Activated T-cell treated with anti-CD3 and anti-CD28 coated beads for 24 hours (primary cell): ENCODE results near the gene EIF5B.

ENCODE experiments used
- DNase-seq: peaks from one replicate; pipeline ENCODE4 v3.0.0-alpha.2; 2020; ENCODE audit warnings: low read depth

The EIF5B gene

DNA sequence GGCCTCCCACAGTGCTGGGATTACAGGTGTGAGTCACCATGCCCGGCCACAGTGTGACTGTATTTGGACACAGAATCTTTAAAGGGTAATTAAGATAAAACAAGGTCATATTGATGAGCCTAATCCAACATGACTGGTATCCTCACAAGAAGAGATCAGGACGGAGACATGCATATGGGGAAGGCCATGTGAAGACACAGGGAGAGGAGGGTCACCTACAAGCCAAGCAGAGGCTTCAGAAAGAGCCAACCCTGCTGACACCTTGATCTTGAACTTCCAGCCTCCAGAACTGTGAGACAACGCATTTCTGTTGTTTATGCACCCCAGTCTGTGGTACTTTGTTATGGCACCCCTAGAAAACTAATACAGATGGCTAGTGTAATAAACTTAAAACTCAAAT, 80.2 kb downstream of the EIF5B start:
- DNase-seq, result no peak

DNA sequence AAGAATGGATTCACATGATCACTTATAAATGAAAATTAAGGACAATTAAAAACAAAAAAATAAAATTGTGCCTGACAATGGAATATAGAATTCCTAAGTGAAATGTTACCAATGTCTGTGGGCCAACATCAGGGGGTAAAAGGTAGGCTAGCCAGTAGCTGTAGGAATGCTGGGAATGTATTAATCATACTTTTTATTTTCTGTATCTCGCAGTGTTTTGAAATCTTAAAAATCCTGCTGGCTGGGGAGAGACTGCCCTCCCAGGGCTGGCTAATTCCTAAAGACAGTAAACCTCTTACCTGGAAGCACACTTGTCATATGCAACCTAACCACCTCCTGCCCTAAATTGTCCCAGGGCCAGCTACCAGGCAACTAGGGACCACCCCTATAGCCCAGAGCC, 82.8 kb downstream of the EIF5B start:
- DNase-seq, result no peak

DNA sequence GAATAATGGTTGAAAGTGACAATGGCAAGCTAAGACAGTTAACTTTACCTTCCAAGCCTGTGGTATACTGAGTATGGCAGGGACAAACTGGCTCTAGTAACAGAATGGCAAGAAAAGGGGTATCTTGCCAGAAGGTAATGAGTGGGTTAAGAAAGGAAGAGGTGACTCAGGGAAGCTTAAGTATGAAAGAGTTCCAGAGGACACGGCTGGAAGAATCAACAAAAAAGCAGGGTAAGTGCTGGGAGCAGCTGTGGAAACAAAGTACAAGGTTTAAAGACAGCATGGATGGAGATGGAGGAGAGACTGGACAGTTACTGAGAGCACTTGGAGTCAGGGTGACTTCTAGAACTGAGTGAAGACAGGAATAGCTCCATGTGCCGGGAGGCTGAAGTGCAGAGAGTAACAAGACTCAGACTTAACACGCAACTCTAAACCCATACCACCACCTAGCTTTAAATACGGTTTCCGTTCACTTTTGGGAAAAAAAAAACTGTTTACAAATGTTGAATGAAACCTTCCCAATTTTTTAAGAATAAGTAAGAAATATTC, 83.6 kb downstream of the EIF5B start:
- DNase-seq, result no peak

DNA sequence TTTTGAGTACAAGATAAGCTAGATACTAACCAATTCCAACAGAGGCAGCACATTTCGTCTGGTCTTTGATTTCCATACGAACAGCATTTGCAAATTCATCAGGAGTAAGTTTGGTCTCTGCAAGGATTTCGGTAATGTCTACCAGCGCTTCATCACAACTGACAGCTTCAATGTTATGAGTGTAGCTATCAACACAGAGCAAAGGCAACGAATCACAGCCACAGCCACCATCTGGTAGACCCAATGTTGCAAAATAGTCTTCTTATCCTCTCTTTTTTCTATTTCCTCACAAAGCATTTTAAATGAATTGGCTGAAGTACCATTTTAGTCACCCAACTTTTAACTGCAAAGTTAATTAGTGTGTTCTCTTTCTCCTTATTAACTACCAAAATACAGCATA, 84.3 kb downstream of the EIF5B start:
- no peak for DNase-seq

DNA sequence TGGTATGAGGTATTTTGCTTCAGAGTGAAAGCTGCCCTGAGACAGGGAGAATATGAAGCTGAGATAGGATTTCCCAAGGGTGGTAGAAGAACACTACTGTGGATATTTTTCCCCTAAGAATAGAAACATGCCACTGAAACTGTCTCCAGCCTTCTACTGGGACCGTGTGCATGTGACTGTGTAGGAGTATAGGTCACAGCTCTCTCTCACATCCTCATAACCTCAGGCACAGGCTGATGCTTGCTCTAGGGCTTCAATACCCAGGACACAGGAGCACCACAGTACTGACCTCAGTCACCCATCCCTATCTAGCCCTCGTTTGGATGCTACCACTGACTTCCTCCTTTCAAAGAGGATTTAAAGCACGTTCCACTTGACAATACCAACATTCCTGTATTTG, 85.4 kb downstream of the EIF5B start:
- no peak for DNase-seq

DNA sequence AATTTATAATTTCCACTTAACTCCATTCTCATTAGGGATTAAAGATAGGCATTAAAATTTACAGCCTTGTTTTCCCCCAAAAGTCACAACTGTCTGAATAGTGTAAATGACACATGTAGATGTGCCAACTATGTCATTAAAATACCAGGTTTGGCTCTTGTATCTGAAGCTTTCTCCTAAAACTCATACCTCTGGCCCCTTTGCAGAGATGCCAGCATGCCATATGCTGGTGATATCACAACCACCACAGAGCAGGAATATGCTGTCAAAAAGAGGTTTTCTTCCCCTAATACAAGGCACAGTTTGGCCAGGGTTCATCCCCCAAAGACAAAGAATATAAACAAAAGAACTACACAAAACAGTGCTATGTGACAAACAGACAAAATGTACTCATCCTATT, 87.2 kb downstream of the EIF5B start:
- DNase-seq, result no peak

DNA sequence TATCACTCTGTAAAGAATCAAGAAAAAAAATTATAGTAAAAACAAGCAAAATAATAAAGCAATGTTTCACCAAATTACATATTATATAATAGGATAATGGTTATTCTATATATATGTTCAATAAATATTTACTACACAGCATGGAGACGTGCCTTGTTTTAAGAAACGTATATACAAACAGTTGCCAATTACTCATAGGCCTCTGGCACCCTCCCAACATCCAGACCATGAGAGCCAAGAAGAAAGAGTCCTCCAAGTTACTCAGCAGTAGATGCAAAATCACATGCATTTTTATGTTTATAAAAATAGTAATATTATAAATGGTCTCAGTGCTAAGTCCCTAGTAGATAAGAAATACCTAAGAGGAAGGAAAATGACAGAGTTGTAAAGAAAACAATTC, 87.8 kb downstream of the EIF5B start:
- DNase-seq, result no peak

DNA sequence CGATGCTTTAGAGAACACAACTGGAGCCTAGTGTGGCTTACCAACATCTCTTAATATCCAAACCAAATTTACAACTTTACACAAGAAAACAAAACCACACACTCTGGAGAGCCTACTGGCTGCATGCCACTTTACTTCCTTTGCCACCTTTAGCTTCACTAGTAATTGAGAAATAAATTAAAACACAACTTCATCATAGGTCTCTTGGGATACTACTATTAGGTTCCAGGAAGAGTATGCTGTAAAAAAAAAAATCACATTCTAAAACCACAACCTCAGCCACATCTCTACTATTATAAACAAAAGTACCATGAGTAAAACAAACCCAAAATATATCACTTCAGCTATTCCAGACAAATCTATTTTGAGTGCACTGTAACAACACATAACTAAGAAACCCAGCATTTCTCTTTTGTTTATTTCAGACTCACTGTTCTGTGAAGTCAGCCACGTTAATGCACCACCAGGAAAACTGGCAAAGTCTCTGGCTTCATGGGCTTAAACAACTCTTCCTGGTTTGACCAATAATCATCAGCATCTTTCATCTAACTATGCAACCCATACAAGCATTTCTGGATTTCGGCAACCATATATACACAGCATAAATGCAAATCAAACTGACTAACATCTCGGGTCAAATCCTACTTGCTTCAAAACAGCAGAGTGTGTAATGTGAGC, 93.6 kb downstream of the EIF5B start:
- no peak for DNase-seq

DNA sequence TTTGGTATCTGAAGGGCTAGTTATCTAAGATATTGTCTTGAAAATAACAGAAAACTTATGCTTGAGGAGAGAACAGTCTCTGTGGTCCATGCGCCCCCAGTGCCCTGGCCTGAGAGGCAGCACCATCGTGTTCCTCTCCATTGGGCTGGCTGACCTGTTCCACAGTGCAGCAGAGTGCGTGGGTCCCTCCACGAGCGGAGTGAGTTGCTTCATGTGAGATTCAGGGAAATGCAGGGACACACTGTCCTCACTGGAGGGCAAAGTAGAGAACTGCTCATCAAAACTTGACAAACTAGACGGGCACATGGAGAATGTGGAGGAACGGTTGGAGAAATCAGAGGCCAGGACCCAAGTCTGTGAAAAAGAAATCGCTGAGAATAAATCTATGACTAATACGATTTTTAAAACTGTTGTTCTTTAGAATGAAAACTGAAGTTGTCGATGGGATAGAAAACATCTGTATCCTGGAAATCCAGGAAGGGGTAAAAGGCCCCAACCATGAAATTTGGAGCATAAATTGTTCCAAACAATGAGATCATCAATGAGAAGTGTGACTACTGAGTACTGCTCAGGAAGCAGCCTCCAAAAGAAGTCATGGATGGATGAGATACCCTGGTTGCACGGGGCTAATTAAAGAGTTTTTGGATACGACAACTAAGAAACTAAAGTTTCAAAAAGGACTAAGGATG, 94.5 kb downstream of the EIF5B start:
- no peak for DNase-seq

DNA sequence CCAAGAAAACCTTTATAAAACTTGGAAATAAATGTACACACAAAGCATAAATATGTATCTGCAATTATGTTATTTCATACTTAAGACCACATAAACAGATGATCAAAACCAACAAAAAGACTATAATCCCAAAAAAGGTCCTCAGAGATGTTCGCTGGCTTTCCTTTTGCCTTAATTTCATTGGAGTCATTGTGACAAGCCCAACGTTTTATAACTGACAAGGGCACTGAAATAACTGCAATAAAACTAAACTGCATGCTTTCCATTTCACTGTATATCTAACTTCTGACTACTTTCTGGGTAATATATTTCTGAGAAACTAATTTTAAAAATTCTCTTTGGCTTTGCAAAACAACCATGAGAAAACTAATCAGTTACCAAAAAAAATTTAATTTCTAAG, 96.2 kb downstream of the EIF5B start:
- DNase-seq, result no peak

DNA sequence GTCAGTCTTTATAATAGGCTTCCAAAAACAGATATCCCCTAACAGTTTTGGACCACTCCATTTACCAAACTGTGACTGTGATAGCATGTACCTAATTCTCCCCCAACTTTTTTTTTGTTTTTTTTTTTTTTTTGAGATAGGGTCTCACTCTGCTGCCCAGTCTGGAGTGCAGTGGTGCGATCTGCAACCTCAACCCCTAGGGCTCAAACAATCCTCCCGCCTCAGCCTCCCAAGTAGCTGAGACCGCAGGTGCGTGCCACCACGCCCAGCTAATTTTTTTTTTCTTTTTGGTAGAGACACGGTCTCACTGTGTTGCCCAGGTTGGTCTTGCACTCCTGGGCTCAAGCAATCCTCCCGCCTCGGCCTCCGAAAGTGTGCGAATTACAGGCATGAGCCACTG, 99.7 kb downstream of the EIF5B start:
- no peak for DNase-seq

DNA sequence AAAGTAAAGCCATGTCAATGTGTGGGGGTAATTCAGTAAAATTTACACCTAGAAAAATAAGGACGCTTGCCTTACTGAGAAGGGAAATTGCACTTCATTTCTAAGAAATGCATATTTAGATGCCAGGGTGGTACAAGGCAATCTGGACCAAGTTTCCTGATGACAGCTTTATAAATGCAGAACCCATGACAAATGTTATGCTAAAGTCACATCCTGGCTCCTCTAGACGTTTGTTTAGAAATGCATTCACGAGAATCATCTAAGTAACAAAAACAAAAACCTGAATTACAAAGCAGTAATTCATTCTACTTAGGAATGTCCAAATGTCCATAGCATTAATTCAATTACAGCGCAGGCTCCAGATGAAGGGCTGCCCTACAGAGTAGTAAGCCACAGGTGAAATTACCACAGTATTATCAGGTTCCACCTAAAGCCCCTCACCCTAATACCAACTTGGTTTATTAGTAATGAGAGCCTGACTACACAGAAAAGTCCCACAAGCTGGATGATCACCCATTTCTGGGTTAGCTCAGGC, 102.8 kb downstream of the EIF5B start:
- DNase-seq, result no peak

DNA sequence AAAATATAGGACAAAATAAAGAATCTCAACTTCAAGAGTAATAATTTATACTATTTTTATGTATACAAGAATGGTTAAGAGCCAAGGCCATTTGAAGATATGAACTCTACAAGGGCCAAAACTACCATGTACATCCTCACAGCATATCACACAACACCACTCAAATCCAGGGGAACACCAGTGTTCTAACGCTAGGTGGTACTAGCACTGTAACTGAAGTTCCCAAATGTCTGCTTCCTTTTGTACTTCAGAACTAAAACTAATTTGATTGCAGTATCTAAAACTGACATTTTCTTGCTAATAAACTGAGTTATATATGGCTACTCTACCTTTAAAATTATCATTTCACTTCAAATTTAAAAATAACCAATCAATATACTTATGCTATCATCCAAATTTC, 105.6 kb downstream of the EIF5B start:
- DNase-seq, result no peak

DNA sequence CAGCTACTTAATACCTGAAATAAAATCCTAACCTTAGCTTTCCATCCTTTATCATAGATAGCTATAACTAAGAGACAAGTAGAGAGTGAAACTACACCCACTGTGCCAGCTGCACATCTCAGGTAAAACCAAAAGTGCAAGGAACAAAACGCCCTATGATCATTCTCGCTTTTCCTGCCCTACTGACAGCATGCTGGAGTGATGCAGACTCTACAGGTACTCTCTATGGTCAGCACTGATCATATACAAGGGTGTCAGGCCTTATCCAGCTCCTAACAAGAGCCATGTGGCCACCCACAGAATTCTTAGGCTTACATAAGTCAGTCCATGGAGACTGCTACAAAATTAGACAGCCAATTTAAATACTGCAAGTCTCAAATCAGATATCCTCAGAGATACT, 107.0 kb downstream of the EIF5B start:
- DNase-seq, result no peak

DNA sequence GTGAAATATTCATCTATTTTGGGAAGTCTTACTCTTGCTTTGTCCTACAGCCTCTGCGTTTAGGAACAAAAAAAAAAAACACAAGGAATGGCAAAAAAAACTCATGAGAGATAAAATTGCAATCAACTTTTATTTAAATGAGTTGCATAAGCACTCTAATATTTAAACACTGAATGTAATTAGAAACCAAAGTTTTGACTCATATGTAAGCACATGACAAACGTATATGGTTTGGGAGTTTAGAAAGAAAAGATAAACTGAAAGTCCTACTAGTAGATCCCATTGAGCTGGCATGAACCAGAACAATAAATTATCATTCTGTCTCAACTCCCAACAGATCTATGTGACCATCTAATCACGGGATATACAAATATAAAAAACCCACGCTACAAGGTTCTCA, 107.9 kb downstream of the EIF5B start:
- no peak for DNase-seq

DNA sequence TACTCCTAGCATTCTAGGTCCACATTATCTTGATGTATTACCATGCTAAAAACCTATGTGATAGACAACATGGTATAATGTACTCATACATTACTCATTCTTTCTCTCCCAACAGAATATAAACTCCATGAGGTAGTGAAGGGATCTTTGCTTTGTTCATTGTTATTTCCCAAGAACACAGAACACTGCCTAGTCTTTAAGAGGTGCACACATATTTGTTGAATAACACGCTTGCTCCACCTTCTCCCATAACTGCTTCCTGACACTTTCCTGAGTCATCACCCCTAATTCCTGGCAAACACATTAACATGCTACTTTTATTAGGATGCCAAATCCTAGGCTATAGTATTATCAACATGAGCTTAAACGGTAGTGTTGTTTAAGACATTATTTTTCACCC, 111.4 kb downstream of the EIF5B start:
- DNase-seq, result no peak

DNA sequence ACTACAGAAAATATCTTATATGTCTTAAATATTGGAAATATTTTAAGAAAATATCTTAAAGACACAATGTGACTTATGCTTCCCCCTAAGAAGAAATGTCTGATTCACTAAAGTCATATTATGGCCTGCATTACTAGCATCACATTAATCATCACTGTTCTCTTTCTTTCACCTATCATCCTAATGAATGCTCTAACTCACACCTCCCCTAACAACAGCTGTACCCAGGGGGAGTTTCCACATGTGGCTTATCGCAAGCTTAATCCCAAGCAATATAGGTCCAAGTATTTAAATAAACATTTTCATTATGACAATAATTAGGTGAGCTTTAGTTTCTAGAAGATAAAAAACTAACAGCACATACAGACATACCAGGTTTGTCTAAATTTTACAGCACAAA, 113.0 kb downstream of the EIF5B start:
- DNase-seq, result no peak
